ENCODE measurements around the gene FBXO42. TPM values are rescaled to one million over a fixed set of nuclear protein-coding genes. Genes with fewer than 3 reads are reported as not detected.

The FBXO42 gene
- total and polyA plus RNA-seq, 7 experiments from 2014 or later = 17.9 to 26.7 (median 24.6) TPM

DNA sequence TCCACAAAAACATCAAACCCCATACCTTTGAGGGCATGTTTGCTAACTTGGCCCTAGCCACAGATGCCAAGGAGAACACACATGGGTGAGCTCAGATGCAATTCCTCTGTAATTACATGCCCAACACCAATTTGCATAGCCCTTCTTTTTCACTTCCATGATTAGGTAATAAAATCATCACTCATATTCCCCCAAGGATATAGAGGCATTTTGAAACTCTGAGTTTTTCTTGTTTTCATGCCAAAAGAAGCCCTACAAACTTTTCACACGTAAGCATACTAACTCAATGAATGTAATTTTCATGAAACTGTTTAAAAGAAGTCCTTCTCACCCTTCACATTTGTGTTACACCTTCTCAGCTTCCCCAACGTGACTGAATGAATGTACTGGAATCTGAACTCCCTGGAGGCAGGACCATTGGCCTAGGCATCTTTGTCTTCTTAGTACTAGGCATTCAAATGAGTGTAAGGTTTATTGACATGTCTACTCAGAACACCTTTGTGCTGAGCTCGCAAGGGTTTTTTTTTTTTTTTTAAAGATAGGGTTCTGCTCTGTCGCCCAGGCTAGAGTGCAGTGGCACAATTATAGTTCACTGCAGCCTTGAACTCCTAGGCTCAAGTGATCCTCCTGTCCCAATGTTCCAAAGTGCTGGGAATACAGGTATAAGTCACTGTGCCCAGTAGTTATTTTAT is 31.0 kb downstream of the FBXO42 start:
- Histone ChIP-seq H3K9me3 (ENCODE audit: control insufficient read depth in 2 of 3, low read length in 3 of 3) (no peaks in the 10 kb centered on the region), H3K4me1 (ENCODE audit: control insufficient read depth in 2 of 2, insufficient read depth in 2 of 2, low read length in 2 of 2) (no peaks in the 10 kb centered on the region), H3K4me3 (ENCODE audit: low read length) (no peak overlapping the region), H3K27ac (ENCODE audit: low read depth, low read length) (no peak overlapping the region), H3K27me3 (ENCODE audit: control insufficient read depth in 2 of 2, insufficient read depth in 2 of 2, low read length in 2 of 2) (no peaks in the 10 kb centered on the region), H3K36me3 (ENCODE audit: control insufficient read depth in 2 of 3, insufficient read depth in 3 of 3, low read length in 3 of 3) (no peaks in the 10 kb centered on the region)
- ATAC-seq (no peak), DNase-seq (no peak)
- H3K9me3 Mint-ChIP-seq = peaks cover 0 to 1% (median 0%) of the 10 kb centered on the region in 11 donors
- no peaks in the 10 kb centered on the region for H3K27me3 Mint-ChIP-seq
- peaks cover 4 to 42% (median 27%) of the 10 kb centered on the region in 7 donors for H3K4me1 Mint-ChIP-seq
- ChIA-PET POLR2A (no interaction called here), CTCF (no interaction called here)
- H3K4me3 Mint-ChIP-seq = no peak overlapping the region
- H3K36me3 Mint-ChIP-seq = peaks cover 0 to 9% (median 4%) of the 10 kb centered on the region in 5 donors
- H3K27ac Mint-ChIP-seq = peak overlapping the region in 3 of 9 donors; percentile 31 to 76 (median 36)
- intact Hi-C loops (cut with micrococcal nuclease) = no loop called here

DNA sequence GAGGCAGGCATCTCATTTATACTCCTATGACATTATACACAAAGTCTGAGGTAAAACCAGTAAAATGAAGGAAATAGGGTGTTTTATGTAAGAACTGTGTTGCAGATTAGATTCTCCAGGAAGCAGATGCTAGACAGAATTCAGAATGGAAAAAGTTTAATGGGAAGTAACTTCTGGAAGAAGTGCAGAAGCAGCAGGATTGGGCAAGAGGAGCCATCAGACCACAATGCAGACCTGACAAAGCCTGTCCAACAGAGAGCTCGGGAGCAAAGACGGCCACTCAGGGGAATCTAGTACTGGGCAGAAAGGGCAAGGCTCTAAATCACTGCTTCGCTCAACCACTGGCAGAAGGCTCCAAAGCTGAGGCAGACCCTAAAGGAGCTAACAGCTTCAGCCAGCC is 33.7 kb downstream of the FBXO42 start:
- no peaks in the 10 kb centered on the region for H3K27me3 Mint-ChIP-seq
- ATAC-seq (no peak), DNase-seq (no peak)
- H3K4me1 ChIP-seq (ENCODE audit: control insufficient read depth in 2 of 2, insufficient read depth in 2 of 2, low read length in 2 of 2) = no peaks in the 10 kb centered on the region
- POLR2A ChIA-PET = interaction anchor here (1.5 kb wide), 1 partner anchor 9 kb away, joined by 3 read pairs; no protein-coding TSS in a partner anchor
- H3K27ac Mint-ChIP-seq = peak overlapping the region in 1 of 9 donors; percentile 12
- intact Hi-C loops (cut with micrococcal nuclease) = no loop called here
- no peaks in the 10 kb centered on the region for H3K9me3 Mint-ChIP-seq
- H3K4me1 Mint-ChIP-seq = peaks cover 4 to 38% (median 25%) of the 10 kb centered on the region in 7 donors
- no peak overlapping the region for H3K27ac ChIP-seq (ENCODE audit: low read depth, low read length)
- H3K4me3 Mint-ChIP-seq = no peak overlapping the region
- H3K36me3 Mint-ChIP-seq = peaks cover 0 to 7% (median 0%) of the 10 kb centered on the region in 5 donors
- no peaks in the 10 kb centered on the region for H3K27me3 ChIP-seq (ENCODE audit: control insufficient read depth in 2 of 2, insufficient read depth in 2 of 2, low read length in 2 of 2)
- CTCF ChIA-PET = no interaction called here
- peaks cover 0 to 20% (median 0%) of the 10 kb centered on the region in 3 experiments for H3K36me3 ChIP-seq (ENCODE audit: control insufficient read depth in 2 of 3, insufficient read depth in 3 of 3, low read length in 3 of 3)
- no peaks in the 10 kb centered on the region for H3K9me3 ChIP-seq (ENCODE audit: control insufficient read depth in 2 of 3, low read length in 3 of 3)
- no peak overlapping the region for H3K4me3 ChIP-seq (ENCODE audit: low read length)

- intact Hi-C loops (cut with micrococcal nuclease) = no loop called here
- H3K9me3 Mint-ChIP-seq = no peaks in the 10 kb centered on the region
- ChIA-PET POLR2A (no interaction called here), CTCF (no interaction called here)
- peaks cover 4 to 32% (median 17%) of the 10 kb centered on the region in 7 donors for H3K4me1 Mint-ChIP-seq
- peaks cover 0 to 23% (median 11%) of the 10 kb centered on the region in 5 donors for H3K36me3 Mint-ChIP-seq
- Histone ChIP-seq H3K36me3 (ENCODE audit: control insufficient read depth in 2 of 3, insufficient read depth in 3 of 3, low read length in 3 of 3) (peaks cover 0 to 38% (median 8%) of the 10 kb centered on the region in 3 experiments), H3K27ac (ENCODE audit: low read depth, low read length) (no peak overlapping the region), H3K9me3 (ENCODE audit: control insufficient read depth in 2 of 3, low read length in 3 of 3) (no peaks in the 10 kb centered on the region), H3K4me1 (ENCODE audit: control insufficient read depth in 2 of 2, insufficient read depth in 2 of 2, low read length in 2 of 2) (no peaks in the 10 kb centered on the region), H3K27me3 (ENCODE audit: control insufficient read depth in 2 of 2, insufficient read depth in 2 of 2, low read length in 2 of 2) (no peaks in the 10 kb centered on the region), H3K4me3 (ENCODE audit: low read length) (no peak overlapping the region)
- no peak for DNase-seq
- H3K27ac Mint-ChIP-seq = no peak overlapping the region
- ATAC-seq = no peak
- H3K4me3 Mint-ChIP-seq = no peak overlapping the region
- no peaks in the 10 kb centered on the region for H3K27me3 Mint-ChIP-seq
Measured at GRCh38 chr1:16315437-16315836, 36.8 kb downstream of the FBXO42 start.

DNA sequence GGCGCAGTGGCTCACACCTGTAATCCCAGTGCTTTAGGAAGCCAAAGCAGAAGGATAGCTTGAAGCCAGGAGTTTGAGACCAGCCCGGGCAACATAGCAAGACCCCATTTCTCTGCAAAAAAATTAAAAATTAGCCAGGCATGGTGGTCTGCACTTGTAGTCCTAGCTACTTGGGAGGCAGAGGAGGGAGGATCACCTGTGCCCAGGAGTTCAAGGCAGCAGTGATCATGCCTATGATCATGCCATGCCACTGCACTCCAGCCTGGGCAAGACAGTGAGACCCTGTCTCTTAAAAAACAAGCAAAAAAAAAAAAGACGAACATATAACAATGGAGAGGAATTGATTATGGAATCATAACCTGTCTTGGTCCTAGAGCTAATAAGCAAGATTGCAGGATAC is 45.1 kb downstream of the FBXO42 start:
- no peak overlapping the region for H3K4me3 Mint-ChIP-seq
- POLR2A ChIA-PET = interaction anchor here (0.6 kb wide), 1 partner anchor 706 kb away, joined by 4 read pairs; no protein-coding TSS in a partner anchor

GRCh38 chr1:16302709-16303627 is 49.3 kb downstream of the FBXO42 start:
- Histone ChIP-seq H3K4me3 (ENCODE audit: low read length) (no peak overlapping the region), H3K27me3 (ENCODE audit: control insufficient read depth in 2 of 2, insufficient read depth in 2 of 2, low read length in 2 of 2) (no peaks in the 10 kb centered on the region), H3K36me3 (ENCODE audit: control insufficient read depth in 2 of 3, insufficient read depth in 3 of 3, low read length in 3 of 3) (peaks cover 0 to 56% (median 18%) of the 10 kb centered on the region in 3 experiments), H3K4me1 (ENCODE audit: control insufficient read depth in 2 of 2, insufficient read depth in 2 of 2, low read length in 2 of 2) (no peaks in the 10 kb centered on the region), H3K27ac (ENCODE audit: low read depth, low read length) (no peak overlapping the region), H3K9me3 (ENCODE audit: control insufficient read depth in 2 of 3, low read length in 3 of 3) (no peaks in the 10 kb centered on the region)
- H3K4me1 Mint-ChIP-seq = peaks cover 0 to 10% (median 4%) of the 10 kb centered on the region in 7 donors
- intact Hi-C loops (cut with micrococcal nuclease) = no loop called here
- POLR2A ChIA-PET = interaction anchor here (0.6 kb wide), 1 partner anchor 62 kb away, joined by 4 read pairs; no protein-coding TSS in a partner anchor
- DNase-seq (no peak), ATAC-seq (no peak)
- no peaks in the 10 kb centered on the region for H3K9me3 Mint-ChIP-seq
- no peaks in the 10 kb centered on the region for H3K27me3 Mint-ChIP-seq
- CTCF ChIA-PET = no interaction called here
- peaks cover 16 to 33% (median 28%) of the 10 kb centered on the region in 5 donors for H3K36me3 Mint-ChIP-seq
- no peak overlapping the region for H3K4me3 Mint-ChIP-seq
- H3K27ac Mint-ChIP-seq = peak overlapping the region in 1 of 9 donors; percentile 36

More for the DNA sequence above, 45.1 kb downstream of the FBXO42 start:
- no peaks in the 10 kb centered on the region for H3K9me3 ChIP-seq (ENCODE audit: control insufficient read depth in 2 of 3, low read length in 3 of 3)
- no peak for ATAC-seq
- peaks cover 0 to 56% (median 19%) of the 10 kb centered on the region in 3 experiments for H3K36me3 ChIP-seq (ENCODE audit: control insufficient read depth in 2 of 3, insufficient read depth in 3 of 3, low read length in 3 of 3)
- Mint-ChIP-seq H3K4me1 (peaks cover 0 to 4% (median 3%) of the 10 kb centered on the region in 7 donors), H3K9me3 (no peaks in the 10 kb centered on the region), H3K27me3 (no peaks in the 10 kb centered on the region), H3K36me3 (peaks cover 5 to 29% (median 18%) of the 10 kb centered on the region in 5 donors), H3K27ac (peak overlapping the region in 1 of 9 donors; percentile 54)
- H3K27me3 ChIP-seq (ENCODE audit: control insufficient read depth in 2 of 2, insufficient read depth in 2 of 2, low read length in 2 of 2) = no peaks in the 10 kb centered on the region
- no peaks in the 10 kb centered on the region for H3K4me1 ChIP-seq (ENCODE audit: control insufficient read depth in 2 of 2, insufficient read depth in 2 of 2, low read length in 2 of 2)
- CTCF ChIA-PET = interaction anchor here (0.6 kb wide), 1 partner anchor 146 kb away, joined by 3 read pairs; no protein-coding TSS in a partner anchor
- H3K27ac ChIP-seq (ENCODE audit: low read depth, low read length) = no peak overlapping the region
- no peak for DNase-seq
- intact Hi-C loops (cut with micrococcal nuclease) = no loop called here
- H3K4me3 ChIP-seq (ENCODE audit: low read length) = no peak overlapping the region

DNA sequence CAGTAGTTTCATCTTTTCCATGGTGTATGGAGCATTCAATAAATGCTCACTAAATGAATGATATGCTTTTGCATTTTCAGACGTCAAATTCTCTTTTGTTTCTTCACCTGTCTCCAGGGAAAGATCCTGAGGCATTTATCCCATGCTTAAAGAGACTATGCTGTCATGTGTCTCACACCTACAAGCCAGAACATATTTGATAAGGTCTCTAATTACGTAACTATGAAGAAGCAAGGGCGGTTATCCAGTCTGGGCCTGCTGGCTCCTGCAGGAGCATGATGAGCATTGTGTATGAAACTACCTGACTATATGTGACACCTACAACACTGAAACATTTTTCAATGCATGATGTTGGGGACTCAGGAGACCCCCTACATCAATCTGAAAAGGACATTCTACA is 51.8 kb downstream of the FBXO42 start:
- Mint-ChIP-seq H3K27me3 (no peaks in the 10 kb centered on the region), H3K4me1 (peaks cover 0 to 10% (median 0%) of the 10 kb centered on the region in 7 donors), H3K9me3 (no peaks in the 10 kb centered on the region), H3K27ac (no peak overlapping the region), H3K4me3 (no peak overlapping the region), H3K36me3 (peaks cover 16 to 30% (median 24%) of the 10 kb centered on the region in 5 donors)
- ATAC-seq (no peak), DNase-seq (no peak)
- intact Hi-C loops (cut with micrococcal nuclease) = no loop called here
- H3K36me3 ChIP-seq (ENCODE audit: control insufficient read depth in 2 of 3, insufficient read depth in 3 of 3, low read length in 3 of 3) = peaks cover 0 to 53% (median 17%) of the 10 kb centered on the region in 3 experiments
- POLR2A ChIA-PET = interaction anchor here (0.6 kb wide), 1 partner anchor 94 kb away, joined by 3 read pairs; no protein-coding TSS in a partner anchor
- CTCF ChIA-PET = no interaction called here
- H3K27me3 ChIP-seq (ENCODE audit: control insufficient read depth in 2 of 2, insufficient read depth in 2 of 2, low read length in 2 of 2) = no peaks in the 10 kb centered on the region
- H3K27ac ChIP-seq (ENCODE audit: low read depth, low read length) = no peak overlapping the region
- H3K9me3 ChIP-seq (ENCODE audit: control insufficient read depth in 2 of 3, low read length in 3 of 3) = no peaks in the 10 kb centered on the region
- H3K4me1 ChIP-seq (ENCODE audit: control insufficient read depth in 2 of 2, insufficient read depth in 2 of 2, low read length in 2 of 2) = no peaks in the 10 kb centered on the region
- no peak overlapping the region for H3K4me3 ChIP-seq (ENCODE audit: low read length)

All from naive thymus-derived CD4-positive, alpha-beta T cell (primary cell).